Choroid plexus epithelial cell (primary cell): ENCODE data around the gene FCN1.

Experiments
- DNase-seq: peaks from one replicate; pipeline ENCODE4 v3.0.0-alpha.2; 2010; ENCODE audit warnings: low read depth
- H3K4me3 ChIP-seq: 2 replicates; pipeline ENCODE4 v1.5.1; 2011; ENCODE audit warnings: low read depth, mild to moderate bottlenecking, control low read depth, low read length, moderate library complexity
- CTCF ChIP-seq: conservative IDR thresholded peaks from 2 replicates; pipeline ENCODE4 v1.5.1; 2011; ENCODE audit warnings: low read depth, mild to moderate bottlenecking, control low read depth, inconsistent platforms, low read length, moderate library complexity

FCN1 gene

GRCh38 chr9:134937566-134938345 is 20.0 kb upstream of the FCN1 start:
- no peak for TF ChIP-seq CTCF
- H3K4me3 ChIP-seq, result no peak overlapping the region
- DNase-seq, result no peak

- H3K4me3 ChIP-seq, result no peak overlapping the region
- TF ChIP-seq CTCF, result no peak
- DNase-seq, result no peak
Observed at GRCh38 chr9:134937164-134937555, 19.4 kb upstream of the FCN1 start.

GRCh38 chr9:134936346-134937163 is 18.8 kb upstream of the FCN1 start:
- no peak for TF ChIP-seq CTCF
- DNase-seq, result no peak
- no peak overlapping the region for H3K4me3 ChIP-seq

GRCh38 chr9:134935701-134936345 is 18.1 kb upstream of the FCN1 start:
- TF ChIP-seq CTCF, result no peak
- no peak overlapping the region for H3K4me3 ChIP-seq
- DNase-seq, result no peak

GRCh38 chr9:134935056-134935640 is 17.4 kb upstream of the FCN1 start:
- TF ChIP-seq CTCF, result no peak
- DNase-seq, result no peak
- no peak overlapping the region for H3K4me3 ChIP-seq

GRCh38 chr9:134933076-134933659 is 15.5 kb upstream of the FCN1 start:
- no peak for TF ChIP-seq CTCF
- no peak overlapping the region for H3K4me3 ChIP-seq
- DNase-seq, result no peak
